Activated T-cell treated with anti-CD3 and anti-CD28 coated beads for 24 hours (primary cell): ENCODE data around the gene ZFYVE28.
A peak's percentile ranks its signal among the peaks of the same experiment; 100 is the strongest.
"Not testable (repeated sequence)": the region's sequence is repeated elsewhere in the genome, so short reads cannot be mapped to it uniquely, and the experiment has no call there.

Experiments used
- DNase-seq: peaks from one replicate; pipeline ENCODE4 v3.0.0-alpha.2; 2020; ENCODE audit warnings: low read depth

The ZFYVE28 gene

GRCh38 chr4:2417765-2418649 lies at the start of gene ZFYVE28:
Gene ZFYVE28 (minus strand): TSS chr4:2418645. CDS start chr4:2418323, 322 bp downstream.
- DNase-seq, result no peak

GRCh38 chr4:2465544-2465943 lies 47.1 kb upstream of the ZFYVE28 start:
- not testable (repeated sequence) for DNase-seq

GRCh38 chr4:2465032-2465431 lies 46.6 kb upstream of the ZFYVE28 start:
- no peak for DNase-seq

GRCh38 chr4:2462992-2463762 lies 44.7 kb upstream of the ZFYVE28 start:
- DNase-seq, result no peak

- DNase-seq, result peak; percentile 46
These were observed 44.0 kb upstream of the ZFYVE28 start for GRCh38 chr4:2462218-2462991.

- no peak for DNase-seq
These were observed 43.0 kb upstream of the ZFYVE28 start for GRCh38 chr4:2461246-2461960.

- DNase-seq, result no peak
These were observed 41.3 kb upstream of the ZFYVE28 start for GRCh38 chr4:2459589-2460349.

GRCh38 chr4:2458546-2459491 lies 40.4 kb upstream of the ZFYVE28 start:
- DNase-seq, result no peak

GRCh38 chr4:2457481-2458295 lies 39.2 kb upstream of the ZFYVE28 start:
- no peak for DNase-seq

GRCh38 chr4:2451821-2452785 lies 33.7 kb upstream of the ZFYVE28 start:
- DNase-seq, result no peak

- DNase-seq, result no peak
These were observed 32.6 kb upstream of the ZFYVE28 start for GRCh38 chr4:2451036-2451520.

- DNase-seq, result no peak
These were observed 32.1 kb upstream of the ZFYVE28 start for GRCh38 chr4:2450394-2451035.

GRCh38 chr4:2449511-2450392 lies 31.3 kb upstream of the ZFYVE28 start:
- no peak for DNase-seq

- no peak for DNase-seq
These were observed 30.6 kb upstream of the ZFYVE28 start for GRCh38 chr4:2449051-2449450.

GRCh38 chr4:2448589-2448988 lies 30.1 kb upstream of the ZFYVE28 start:
- DNase-seq, result no peak
